GM11168 (cell line): ENCODE results near the gene PCARE.

Source experiments
- in situ Hi-C: fragments of 300-500 bp; cut with MboI; formaldehyde crosslinking; loops from one replicate; pipeline ENCODE4 v1.12.0; 2022; ENCODE audit warnings: low sequenced_read_pairs; ENCODE audit not compliant: unreplicated experiment

Gene PCARE

GRCh38 chr2:29013057-29013780 lies 61.1 kb downstream of the PCARE start:
- in situ Hi-C loops, result no loop called here

- in situ Hi-C loops, result no loop called here
Measured at GRCh38 chr2:29012211-29012681, 62.1 kb downstream of the PCARE start.
